Measurements from ENCODE around the gene LYRM7. TPM values are rescaled to one million over a fixed set of nuclear protein-coding genes. Genes with fewer than 3 reads are reported as not detected.
"Not testable (repeated sequence)": the region's sequence is repeated elsewhere in the genome, so short reads cannot be mapped to it uniquely, and the experiment has no call there.

LYRM7 gene
- polyA plus RNA-seq, 1 experiment = 4.3 TPM

DNA sequence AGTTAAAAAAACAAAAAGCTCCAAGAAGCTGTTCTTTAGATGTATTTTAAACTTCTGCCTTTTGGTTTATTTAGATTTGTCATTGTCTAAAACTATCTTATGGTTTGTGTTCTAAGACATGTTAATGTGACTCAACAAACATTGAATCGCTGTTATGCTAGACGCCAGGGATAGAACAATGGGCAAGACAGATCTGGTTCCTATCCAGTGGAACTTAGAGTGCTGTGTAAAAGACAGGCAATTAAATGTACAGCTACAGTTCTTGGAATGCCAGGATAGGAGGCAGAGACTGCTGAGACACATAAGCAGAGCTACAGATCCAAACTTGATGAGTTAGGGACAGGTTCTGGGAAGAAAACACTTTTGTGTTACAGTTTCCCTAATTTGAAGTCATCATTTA, 22.4 kb downstream of the LYRM7 start:
- no peak for DNase-seq (ENCODE audit: low read depth, low spot score)
- Histone ChIP-seq H3K4me3 (ENCODE audit: low read depth, low read length) (no peak overlapping the region), H3K27ac (ENCODE audit: low read depth, low read length) (no peak overlapping the region), H3K9me3 (ENCODE audit: control insufficient read depth, insufficient read depth, low read length) (no peaks in the 10 kb centered on the region), H3K27me3 (ENCODE audit: control insufficient read depth, insufficient read depth, low read length) (no peaks in the 10 kb centered on the region)
- POLR2A ChIA-PET = no interaction called here
- CTCF ChIA-PET = interaction anchor here (0.9 to 1.2 kb wide), 2 partner anchors 9 to 815 kb away, joined by 3 read pairs; no protein-coding TSS in a partner anchor
- TF ChIP-seq, protein P1, sequence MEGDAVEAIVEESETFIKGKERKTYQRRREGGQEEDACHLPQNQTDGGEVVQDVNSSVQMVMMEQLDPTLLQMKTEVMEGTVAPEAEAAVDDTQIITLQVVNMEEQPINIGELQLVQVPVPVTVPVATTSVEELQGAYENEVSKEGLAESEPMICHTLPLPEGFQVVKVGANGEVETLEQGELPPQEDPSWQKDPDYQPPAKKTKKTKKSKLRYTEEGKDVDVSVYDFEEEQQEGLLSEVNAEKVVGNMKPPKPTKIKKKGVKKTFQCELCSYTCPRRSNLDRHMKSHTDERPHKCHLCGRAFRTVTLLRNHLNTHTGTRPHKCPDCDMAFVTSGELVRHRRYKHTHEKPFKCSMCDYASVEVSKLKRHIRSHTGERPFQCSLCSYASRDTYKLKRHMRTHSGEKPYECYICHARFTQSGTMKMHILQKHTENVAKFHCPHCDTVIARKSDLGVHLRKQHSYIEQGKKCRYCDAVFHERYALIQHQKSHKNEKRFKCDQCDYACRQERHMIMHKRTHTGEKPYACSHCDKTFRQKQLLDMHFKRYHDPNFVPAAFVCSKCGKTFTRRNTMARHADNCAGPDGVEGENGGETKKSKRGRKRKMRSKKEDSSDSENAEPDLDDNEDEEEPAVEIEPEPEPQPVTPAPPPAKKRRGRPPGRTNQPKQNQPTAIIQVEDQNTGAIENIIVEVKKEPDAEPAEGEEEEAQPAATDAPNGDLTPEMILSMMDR (IDR thresholded peaks at IDR 0.05; ENCODE audit: low read depth, low read length) = no peak

DNA sequence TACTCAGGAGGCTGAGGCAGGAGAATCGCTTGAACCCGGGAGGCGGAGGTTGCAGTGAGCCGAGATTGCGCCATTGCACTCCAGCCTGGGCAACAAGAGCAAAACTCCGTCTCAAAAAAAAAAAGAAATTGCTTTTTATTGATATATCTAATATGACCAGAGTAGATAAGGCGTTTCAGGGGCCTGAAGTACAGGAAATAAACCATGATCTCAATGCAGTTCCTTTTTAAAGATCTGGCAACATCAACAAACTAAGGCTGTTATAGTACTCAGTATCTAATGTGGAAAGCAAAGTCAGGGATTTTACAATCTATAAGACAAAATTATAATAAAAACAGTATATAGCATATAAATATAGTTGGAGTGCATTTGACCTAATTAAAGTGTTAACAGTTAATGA, 23.2 kb downstream of the LYRM7 start:
- DNase-seq (ENCODE audit: low read depth, low spot score); CTCF ChIA-PET; H3K27me3 ChIP-seq (ENCODE audit: control insufficient read depth, insufficient read depth, low read length); H3K27ac ChIP-seq (ENCODE audit: low read depth, low read length); H3K4me3 ChIP-seq (ENCODE audit: low read depth, low read length); POLR2A ChIA-PET; H3K9me3 ChIP-seq (ENCODE audit: control insufficient read depth, insufficient read depth, low read length): not testable (repeated sequence)

DNA sequence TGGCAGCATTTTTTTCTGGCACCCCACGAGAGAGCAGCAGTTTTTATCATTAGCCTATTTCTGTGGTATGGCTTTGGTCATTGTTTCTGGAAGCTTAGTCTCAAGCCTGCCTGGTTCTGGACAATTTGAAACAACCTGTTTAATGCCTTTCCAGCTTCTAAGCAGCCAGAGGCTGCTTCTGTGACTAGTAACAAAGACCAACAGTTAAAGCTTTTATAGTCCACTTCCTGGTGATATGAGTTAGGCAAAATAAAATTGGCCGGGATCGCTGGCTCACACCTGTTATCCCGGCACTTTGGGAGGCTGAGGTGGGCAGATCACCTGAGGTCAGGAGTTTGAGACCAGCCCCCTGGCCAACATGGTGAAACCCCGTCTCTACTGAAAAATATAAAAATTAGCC, 24.0 kb downstream of the LYRM7 start:
- TF ChIP-seq, protein P1 (IDR thresholded peaks at IDR 0.05; ENCODE audit: low read depth, low read length) = no peak
- CTCF ChIA-PET = no interaction called here
- Histone ChIP-seq H3K27ac (ENCODE audit: low read depth, low read length) (no peak overlapping the region), H3K9me3 (ENCODE audit: control insufficient read depth, insufficient read depth, low read length) (no peaks in the 10 kb centered on the region), H3K4me3 (ENCODE audit: low read depth, low read length) (no peak overlapping the region), H3K27me3 (ENCODE audit: control insufficient read depth, insufficient read depth, low read length) (no peaks in the 10 kb centered on the region)
- POLR2A ChIA-PET = no interaction called here
- no peak for DNase-seq (ENCODE audit: low read depth, low spot score)

DNA sequence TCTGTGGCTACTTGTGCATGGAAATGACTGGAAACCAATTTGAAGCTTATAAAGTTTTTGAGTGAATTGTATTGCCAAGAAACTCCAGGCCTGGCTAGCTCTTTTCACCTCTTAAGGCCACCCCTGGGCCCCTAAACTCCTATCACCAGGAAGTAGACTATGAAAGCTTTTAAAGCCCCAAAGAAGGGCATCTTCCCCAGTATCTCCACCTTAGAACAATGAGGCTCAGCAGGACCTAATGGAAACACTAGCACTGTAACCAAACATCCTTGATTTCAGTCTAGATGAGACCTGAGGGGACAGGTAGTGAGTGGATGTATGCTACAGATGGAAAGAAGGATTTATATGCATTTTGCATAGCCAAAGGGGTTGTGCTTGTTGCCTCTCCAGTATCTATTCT, 25.0 kb downstream of the LYRM7 start:
- TF ChIP-seq, protein P1 (IDR thresholded peaks at IDR 0.05; ENCODE audit: low read depth, low read length) = no peak
- ChIA-PET CTCF (no interaction called here), POLR2A (interaction anchor here (0.5 kb wide), 1 partner anchor 81 kb away, joined by 3 read pairs; no protein-coding TSS in a partner anchor)
- Histone ChIP-seq H3K27me3 (ENCODE audit: control insufficient read depth, insufficient read depth, low read length) (no peaks in the 10 kb centered on the region), H3K27ac (ENCODE audit: low read depth, low read length) (no peak overlapping the region), H3K9me3 (ENCODE audit: control insufficient read depth, insufficient read depth, low read length) (no peaks in the 10 kb centered on the region), H3K4me3 (ENCODE audit: low read depth, low read length) (no peak overlapping the region)
- no peak for DNase-seq (ENCODE audit: low read depth, low spot score)

DNA sequence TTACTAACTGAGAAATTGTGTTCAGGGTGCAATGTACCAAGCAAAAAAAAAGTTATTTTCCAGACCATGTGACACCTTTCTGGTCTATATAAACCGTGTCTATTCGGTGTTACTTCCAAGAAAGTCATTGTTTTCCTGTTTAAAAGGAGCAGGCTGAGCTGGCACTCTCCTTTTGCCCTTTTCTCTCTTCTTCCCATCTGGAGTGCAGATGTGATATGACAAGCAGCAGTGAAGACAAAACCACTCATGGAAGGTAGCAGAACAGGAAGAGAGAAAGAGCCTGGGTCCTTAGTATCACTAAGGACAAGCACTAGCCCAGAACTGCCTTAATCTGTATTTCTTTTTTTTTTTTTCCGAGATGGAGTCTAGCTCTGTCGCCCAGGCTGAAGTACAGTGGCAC, 25.6 kb downstream of the LYRM7 start:
- no peak overlapping the region for H3K4me3 ChIP-seq (ENCODE audit: low read depth, low read length)
- ChIA-PET POLR2A (interaction anchor here (0.6 to 1.2 kb wide), 2 partner anchors 61 to 907 kb away, joined by 3 to 5 read pairs; no protein-coding TSS in a partner anchor), CTCF (no interaction called here)
- no peak for DNase-seq (ENCODE audit: low read depth, low spot score)
- TF ChIP-seq, protein P1 (IDR thresholded peaks at IDR 0.05; ENCODE audit: low read depth, low read length) = no peak
- no peaks in the 10 kb centered on the region for H3K9me3 ChIP-seq (ENCODE audit: control insufficient read depth, insufficient read depth, low read length)
- H3K27me3 ChIP-seq (ENCODE audit: control insufficient read depth, insufficient read depth, low read length) = no peaks in the 10 kb centered on the region
- no peak overlapping the region for H3K27ac ChIP-seq (ENCODE audit: low read depth, low read length)

DNA sequence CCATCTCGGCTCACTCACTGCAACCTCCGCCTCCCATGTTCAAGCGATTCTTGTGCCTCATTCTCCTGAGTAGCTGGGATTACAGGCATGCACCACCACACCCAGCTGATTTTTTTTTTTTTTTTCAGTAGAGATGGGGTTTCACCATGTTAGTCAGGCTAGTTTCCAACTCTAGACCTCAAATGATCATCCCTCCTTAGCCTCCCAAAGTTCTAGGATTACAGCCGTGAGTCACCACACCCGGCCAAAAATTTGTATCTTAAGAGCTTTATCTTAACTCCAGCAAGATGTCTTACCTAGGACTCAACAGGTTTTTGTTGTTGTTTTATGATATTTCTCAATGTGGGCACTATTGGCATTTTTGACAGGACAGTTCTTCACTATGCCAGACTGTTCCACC, 27.9 kb downstream of the LYRM7 start:
- ChIA-PET POLR2A (interaction anchor here (0.6 kb wide), 1 partner anchor 174 kb away, joined by 4 read pairs; no protein-coding TSS in a partner anchor), CTCF (no interaction called here)
- Histone ChIP-seq H3K27me3 (ENCODE audit: control insufficient read depth, insufficient read depth, low read length) (no peaks in the 10 kb centered on the region), H3K9me3 (ENCODE audit: control insufficient read depth, insufficient read depth, low read length) (no peaks in the 10 kb centered on the region), H3K4me3 (ENCODE audit: low read depth, low read length) (no peak overlapping the region), H3K27ac (ENCODE audit: low read depth, low read length) (no peak overlapping the region)
- no peak for DNase-seq (ENCODE audit: low read depth, low spot score)
- TF ChIP-seq, protein P1 (IDR thresholded peaks at IDR 0.05; ENCODE audit: low read depth, low read length) = no peak
